Right renal cortex interstitium (tissue), 3 donors: ENCODE results near the gene MYH13. TPM values are rescaled to one million over a fixed set of nuclear protein-coding genes. Genes with fewer than 3 reads are reported as not detected.

Source experiments
- DNase-seq, 3 donors: peaks; one replicate each; pipeline ENCODE4 v3.0.0-alpha.2; 2013; ENCODE audit warnings: low read depth in 3 of 3, low spot score in 2 of 3
- polyA plus RNA-seq, 3 donors: library from polyadenylated mRNA; unstranded; fragments of 120-200 nt; gene quantifications; one replicate each; pipeline ENCODE4 v1.2.1, GENCODE V29; 2013; ENCODE audit not compliant: insufficient read length in 3 of 3

Gene MYH13
- polyA plus RNA-seq, 3 donors: 0.12 to 0.26 (median 0.14) TPM

GRCh38 chr17:10262451-10262850 lies 110.4 kb downstream of the MYH13 start:
- no peak for DNase-seq

GRCh38 chr17:10261098-10261497 lies 111.7 kb downstream of the MYH13 start:
- no peak for DNase-seq

- DNase-seq: no peak
Measured at GRCh38 chr17:10251212-10251948, 121.4 kb downstream of the MYH13 start.

Other genes with a start within 250 kb of the MYH13 start
- gene GAS7, start 174.4 kb downstream of the MYH13 start, polyA plus RNA-seq: 10 to 100 TPM; 13.7 to 16.6 (median 16.1) TPM
- 1 to 10 TPM in 1 of 3 donors, under 1 TPM in 2; 0.67 to 1.3 (median 0.88) TPM for gene MYH8, start 48.9 kb upstream of the MYH13 start, polyA plus RNA-seq
- under 1 TPM; 0.06 to 0.14 (median 0.07) TPM for gene MYH4, start 96.6 kb upstream of the MYH13 start, polyA plus RNA-seq
- gene MYH1, start 145.5 kb upstream of the MYH13 start, polyA plus RNA-seq: under 1 TPM in 1 of 3 donors, not detected in 2; 0.03 TPM
- gene MYH2, start 176.7 kb upstream of the MYH13 start, polyA plus RNA-seq: under 1 TPM in 1 of 3 donors, not detected in 2; 0.03 TPM